ENCODE measurements around the gene DNAJC13. TPM values are rescaled to one million over a fixed set of nuclear protein-coding genes. Genes with fewer than 3 reads are reported as not detected.
"Not testable (repeated sequence)": the region's sequence is repeated elsewhere in the genome, so short reads cannot be mapped to it uniquely, and the experiment has no call there.

Gene DNAJC13
- total and polyA plus RNA-seq, 5 experiments from 2014 or later, result 7.6 to 45.9 (median 8.9) TPM

DNA sequence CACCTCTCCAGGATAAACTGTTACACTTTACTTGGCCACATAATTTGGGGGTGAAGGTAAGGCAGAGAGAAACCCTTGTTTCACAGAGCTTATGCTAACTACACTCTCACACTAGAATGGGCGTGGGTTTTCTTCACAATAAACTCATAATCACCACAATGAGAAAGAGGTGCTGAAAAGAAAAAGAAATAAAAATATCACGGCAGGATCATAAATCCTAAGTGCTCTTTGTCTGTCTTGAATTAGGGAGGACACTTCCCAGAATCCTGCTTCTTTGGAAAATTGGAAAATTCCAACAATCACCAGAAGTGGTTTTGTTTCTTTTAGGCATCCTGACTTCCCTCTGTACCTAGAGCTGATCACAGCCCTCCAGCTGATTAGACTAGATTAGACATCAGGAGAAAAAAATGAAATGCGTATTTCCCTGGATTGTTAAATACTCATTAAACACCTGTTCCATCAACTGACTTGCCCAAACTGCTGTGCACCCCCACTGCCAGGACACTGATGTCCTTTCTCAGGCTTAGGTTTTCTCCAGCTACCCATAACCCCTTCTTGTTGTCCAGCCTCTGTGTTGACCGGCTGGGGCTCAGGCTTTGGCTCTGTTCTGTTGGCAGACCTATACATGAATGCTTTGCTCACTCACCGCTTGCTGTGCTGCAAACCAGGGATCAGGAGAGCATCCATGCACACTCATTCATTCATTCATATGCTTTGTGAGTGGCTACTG lies 138.2 kb downstream of the DNAJC13 start:
- Mint-ChIP-seq H3K4me1 (peaks cover 5 to 8% (median 5%) of the 10 kb centered on the region in 4 donors), H3K27me3 (no peaks in the 10 kb centered on the region), H3K4me3 (no peak overlapping the region), H3K36me3 (peaks cover 0 to 30% (median 8%) of the 10 kb centered on the region in 3 donors), H3K27ac (peak overlapping the region in 3 of 10 donors; percentile 6 to 49 (median 47)), H3K9me3 (no peaks in the 10 kb centered on the region)
- no peak for ATAC-seq
- POLR2A ChIA-PET, result no interaction called here
- no peak for DNase-seq

DNA sequence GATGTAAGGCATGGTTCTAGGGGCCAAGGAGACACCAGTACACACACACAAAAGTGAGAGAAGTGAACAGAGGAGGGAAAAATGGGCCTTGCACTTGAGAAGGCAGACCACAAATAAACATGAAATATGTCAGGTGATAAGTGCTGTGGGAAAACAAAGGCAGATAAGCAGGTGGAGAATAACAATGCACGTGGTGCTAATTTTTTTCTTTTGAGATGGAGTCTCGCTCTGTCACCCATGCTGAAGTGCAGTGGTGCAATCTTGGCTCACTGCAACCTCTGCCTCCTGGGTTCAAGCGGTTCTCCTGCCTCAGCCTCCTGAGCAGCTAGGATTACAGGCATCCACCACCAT lies 138.7 kb downstream of the DNAJC13 start:
- POLR2A ChIA-PET, H3K9me3 Mint-ChIP-seq, DNase-seq, H3K4me3 Mint-ChIP-seq, ATAC-seq, H3K4me1 Mint-ChIP-seq, H3K27me3 Mint-ChIP-seq: not testable (repeated sequence)
- peak overlapping the region in 1 of 10 donors; percentile 47 for H3K27ac Mint-ChIP-seq
- H3K36me3 Mint-ChIP-seq, result peaks cover 0 to 36% (median 8%) of the 10 kb centered on the region in 3 donors

DNA sequence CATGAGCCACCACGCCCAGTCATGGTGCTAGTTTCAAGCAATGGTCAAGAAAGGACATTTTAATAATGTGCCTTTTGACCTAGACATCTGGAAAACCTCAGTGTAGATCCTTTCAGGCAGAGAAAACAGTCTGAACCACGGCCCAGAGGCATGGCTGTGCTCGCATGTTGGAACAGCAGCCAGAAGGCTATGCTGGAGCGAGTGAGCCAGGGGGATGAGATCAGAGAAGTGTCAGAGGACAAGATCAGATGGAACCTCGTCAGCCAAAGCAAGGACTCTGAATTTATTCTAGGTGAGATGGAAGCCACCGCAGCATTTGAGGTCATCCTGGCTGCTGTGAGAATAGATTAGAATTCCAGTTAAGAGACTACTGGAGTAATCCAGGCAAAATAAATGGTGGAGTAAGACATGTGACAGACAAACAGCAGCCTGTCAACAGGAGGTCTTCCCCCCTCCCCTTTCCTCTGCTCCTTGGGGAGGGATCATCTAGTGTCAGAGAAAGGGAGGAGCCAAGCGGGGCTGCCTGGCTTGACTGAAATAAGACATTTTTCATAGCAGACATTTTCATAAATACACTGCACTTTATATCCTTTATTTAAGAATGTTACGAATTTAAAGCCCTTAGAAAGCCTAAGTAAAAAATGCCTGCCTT lies 139.3 kb downstream of the DNAJC13 start:
- H3K27ac Mint-ChIP-seq, result peak overlapping the region in 1 of 10 donors; percentile 56
- POLR2A ChIA-PET, result no interaction called here
- DNase-seq, result no peak
- H3K36me3 Mint-ChIP-seq, result peaks cover 0 to 36% (median 9%) of the 10 kb centered on the region in 3 donors
- H3K27me3 Mint-ChIP-seq, result no peaks in the 10 kb centered on the region
- ATAC-seq, result no peak
- H3K4me3 Mint-ChIP-seq, result no peak overlapping the region
- H3K9me3 Mint-ChIP-seq, result no peaks in the 10 kb centered on the region
- peaks cover 0 to 3% (median 1%) of the 10 kb centered on the region in 4 donors for H3K4me1 Mint-ChIP-seq

DNA sequence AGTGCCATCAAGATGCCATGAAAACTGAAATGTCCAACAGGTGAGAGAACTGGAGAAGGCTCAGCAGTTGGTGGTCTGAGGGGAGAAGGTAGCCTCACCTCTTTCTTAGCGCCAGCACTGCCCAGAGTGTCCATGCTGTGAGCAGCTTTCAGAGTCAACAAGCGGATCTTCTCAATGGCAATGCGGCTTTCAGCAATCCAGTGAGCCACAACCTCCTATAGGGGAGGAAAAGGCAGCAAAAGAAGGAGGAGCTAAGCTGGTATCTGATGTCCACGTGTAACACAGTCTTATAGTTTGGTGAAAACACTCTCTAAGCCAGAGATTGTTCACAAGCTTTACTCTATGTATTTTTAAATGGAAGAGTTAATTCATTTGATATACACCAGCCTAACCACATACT lies 143.7 kb downstream of the DNAJC13 start:
- Mint-ChIP-seq H3K4me3 (no peak overlapping the region), H3K27me3 (no peaks in the 10 kb centered on the region), H3K36me3 (peaks cover 12 to 60% (median 38%) of the 10 kb centered on the region in 3 donors), H3K27ac (no peak overlapping the region), H3K9me3 (peaks cover 0 to 7% (median 0%) of the 10 kb centered on the region in 9 donors), H3K4me1 (peaks cover 0 to 3% (median 2%) of the 10 kb centered on the region in 4 donors)
- POLR2A ChIA-PET, result no interaction called here
- DNase-seq (no peak), ATAC-seq (no peak)

DNA sequence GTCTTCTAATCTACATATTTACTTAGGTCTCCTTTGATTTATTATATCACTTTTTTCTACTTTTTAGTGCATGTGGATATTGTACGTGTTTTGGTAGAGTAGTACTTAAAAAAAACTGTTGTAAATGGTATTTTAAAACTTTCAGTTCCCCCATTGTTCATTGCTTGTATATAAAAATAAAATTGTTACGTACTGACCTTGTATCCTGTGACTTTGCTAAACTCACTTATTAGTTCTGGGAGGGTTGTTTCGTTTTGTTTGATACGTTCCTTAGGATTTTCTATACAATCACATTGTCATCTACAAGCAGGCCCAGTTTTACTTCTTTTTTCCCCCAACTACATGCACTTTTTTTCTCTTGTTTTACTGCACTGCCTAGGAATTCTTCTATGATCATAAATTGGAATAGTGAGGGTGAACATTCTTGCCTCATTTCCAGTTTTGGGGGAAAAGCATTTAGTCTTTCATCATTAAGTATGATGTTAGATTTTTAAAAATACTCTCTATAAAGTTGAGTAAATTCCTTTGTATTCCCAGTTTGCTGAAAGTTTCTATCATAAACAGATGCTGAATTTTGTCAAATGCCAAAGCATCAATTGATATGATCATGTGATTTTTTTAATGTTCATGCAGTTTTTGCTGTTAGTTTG lies 146.2 kb downstream of the DNAJC13 start:
- Mint-ChIP-seq H3K4me3 (no peak overlapping the region), H3K27ac (no peak overlapping the region), H3K36me3 (peaks cover 12 to 55% (median 34%) of the 10 kb centered on the region in 3 donors), H3K27me3 (no peaks in the 10 kb centered on the region), H3K4me1 (peaks cover 0 to 3% (median under 1%) of the 10 kb centered on the region in 4 donors), H3K9me3 (peaks cover 0 to 7% (median 0%) of the 10 kb centered on the region in 9 donors)
- ATAC-seq (no peak), DNase-seq (no peak)
- POLR2A ChIA-PET, result no interaction called here

DNA sequence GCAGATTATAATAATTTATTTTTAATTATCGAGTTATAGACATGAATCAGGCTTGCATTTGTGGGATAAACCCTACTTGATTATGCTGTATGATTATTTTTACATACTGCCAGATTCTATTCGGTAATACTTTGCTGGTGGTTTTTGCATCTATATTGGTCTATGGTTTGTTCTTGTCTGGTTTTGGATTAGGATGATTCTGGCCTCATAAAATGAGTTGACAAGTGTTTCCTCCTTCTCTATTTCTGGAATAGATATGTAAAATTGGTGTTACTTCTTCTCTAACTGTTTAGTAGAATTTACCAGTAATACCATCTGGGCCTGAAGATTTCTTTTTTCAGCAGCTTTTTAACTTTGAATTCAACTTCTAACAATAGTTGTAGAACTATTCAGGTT lies 146.8 kb downstream of the DNAJC13 start:
- DNase-seq (no peak), ATAC-seq (no peak)
- H3K27me3 Mint-ChIP-seq, result no peaks in the 10 kb centered on the region
- H3K4me3 Mint-ChIP-seq, result no peak overlapping the region
- H3K4me1 Mint-ChIP-seq, result peaks cover 0 to 3% (median 0%) of the 10 kb centered on the region in 4 donors
- peaks cover 12 to 55% (median 30%) of the 10 kb centered on the region in 3 donors for H3K36me3 Mint-ChIP-seq
- peak overlapping the region in 1 of 10 donors; percentile 17 for H3K27ac Mint-ChIP-seq
- peaks cover 0 to 7% (median 0%) of the 10 kb centered on the region in 9 donors for H3K9me3 Mint-ChIP-seq
- POLR2A ChIA-PET, result no interaction called here

DNA sequence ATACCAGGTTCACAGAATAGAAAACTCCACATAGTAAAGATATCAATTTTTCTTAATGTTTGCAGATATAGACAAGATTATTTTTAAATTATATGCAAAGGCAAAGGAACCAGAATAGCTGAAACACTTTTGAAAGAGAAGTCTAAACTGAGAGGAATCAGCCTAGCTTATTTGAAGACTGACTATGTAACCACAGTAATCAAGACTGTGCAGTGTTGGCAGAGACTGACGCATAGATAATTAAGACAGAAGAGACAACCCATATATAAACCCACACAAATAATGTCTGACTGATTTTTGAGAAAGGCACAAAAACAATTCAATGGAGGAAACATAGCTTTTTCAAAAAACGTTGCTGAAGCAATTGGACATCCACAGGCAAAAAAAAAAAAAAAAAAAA lies 151.1 kb downstream of the DNAJC13 start:
- Mint-ChIP-seq H3K4me3 (no peak overlapping the region), H3K27ac (no peak overlapping the region), H3K9me3 (peaks cover 0 to 8% (median 0%) of the 10 kb centered on the region in 9 donors), H3K27me3 (no peaks in the 10 kb centered on the region), H3K36me3 (peaks cover 3 to 68% (median 37%) of the 10 kb centered on the region in 3 donors), H3K4me1 (peaks cover 0 to 3% (median 0%) of the 10 kb centered on the region in 4 donors)
- POLR2A ChIA-PET, result interaction anchor here (0.6 kb wide), 1 partner anchor 57 kb away, joined by 3 read pairs; no protein-coding TSS in a partner anchor
- no peak for DNase-seq
- no peak for ATAC-seq

DNA sequence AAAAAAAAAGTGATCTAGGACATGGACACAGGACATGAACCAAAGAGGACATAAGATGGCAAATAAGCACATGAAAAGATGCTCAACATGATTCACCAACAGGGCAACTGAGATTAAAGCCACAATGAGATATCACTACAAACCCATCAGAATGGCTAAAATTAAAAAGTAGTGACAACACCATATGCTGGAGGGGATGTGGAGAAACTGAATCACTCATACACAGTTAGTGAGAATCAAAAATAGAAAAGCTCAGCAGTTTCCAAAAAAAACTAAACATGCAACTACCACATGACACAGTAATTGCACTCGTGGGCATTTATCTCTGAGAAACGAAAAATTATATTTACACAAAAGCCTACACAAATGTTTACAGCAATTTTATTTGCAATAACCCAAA lies 151.9 kb downstream of the DNAJC13 start:
- Mint-ChIP-seq H3K27me3 (no peaks in the 10 kb centered on the region), H3K36me3 (peaks cover 0 to 71% (median 37%) of the 10 kb centered on the region in 3 donors), H3K27ac (no peak overlapping the region), H3K4me1 (peaks cover 0 to 1% (median 0%) of the 10 kb centered on the region in 4 donors), H3K9me3 (peaks cover 0 to 8% (median 0%) of the 10 kb centered on the region in 9 donors), H3K4me3 (no peak overlapping the region)
- ATAC-seq (no peak), DNase-seq (no peak)
- POLR2A ChIA-PET, result interaction anchor here (0.6 kb wide), 1 partner anchor 56 kb away, joined by 3 read pairs; no protein-coding TSS in a partner anchor

DNA sequence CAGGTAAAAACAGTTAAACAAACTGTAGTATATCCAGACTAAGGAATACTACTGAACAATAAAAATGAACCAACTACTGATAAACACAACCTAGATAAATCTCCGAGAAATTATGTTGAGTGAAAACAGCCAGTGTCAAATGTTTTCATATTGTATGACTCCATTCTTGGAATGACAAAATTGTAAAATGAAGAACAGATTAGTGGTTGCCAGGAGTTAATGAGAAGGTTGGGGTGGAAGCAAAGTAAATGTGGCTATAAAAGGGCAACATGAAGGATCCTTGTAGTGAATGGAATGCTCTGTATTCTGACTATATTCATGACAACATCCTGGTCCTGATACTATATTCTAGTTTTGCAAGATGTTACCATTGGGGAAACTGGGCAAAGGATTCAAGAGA lies 152.3 kb downstream of the DNAJC13 start:
- ATAC-seq, result no peak
- Mint-ChIP-seq H3K27ac (peak overlapping the region in 1 of 10 donors; percentile 2), H3K4me3 (no peak overlapping the region), H3K27me3 (no peaks in the 10 kb centered on the region), H3K4me1 (no peaks in the 10 kb centered on the region), H3K9me3 (peaks cover 0 to 8% (median 0%) of the 10 kb centered on the region in 9 donors), H3K36me3 (peaks cover 0 to 68% (median 36%) of the 10 kb centered on the region in 3 donors)
- DNase-seq, result no peak
- POLR2A ChIA-PET, result no interaction called here

DNA sequence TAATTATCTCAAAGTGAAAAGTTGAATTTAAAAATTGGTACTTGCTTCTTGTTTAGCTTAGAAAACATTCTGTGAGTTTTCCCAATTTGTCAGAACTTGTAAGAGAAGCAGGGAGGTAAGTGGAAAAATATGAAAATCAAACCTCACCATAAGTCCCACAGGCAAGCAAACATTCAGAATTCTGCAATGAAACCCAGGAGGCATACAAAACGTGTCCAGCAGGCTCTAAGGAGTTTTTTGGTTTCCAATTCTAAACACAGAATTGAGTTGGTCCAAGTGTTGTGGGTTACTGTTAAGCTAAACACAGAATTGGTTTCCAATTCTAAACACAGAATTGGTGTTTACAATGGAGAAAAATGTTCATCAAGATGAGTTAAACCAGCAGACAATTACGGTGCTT lies 152.7 kb downstream of the DNAJC13 start:
- POLR2A ChIA-PET, result no interaction called here
- H3K27ac Mint-ChIP-seq, result peak overlapping the region in 1 of 10 donors; percentile 2
- no peaks in the 10 kb centered on the region for H3K4me1 Mint-ChIP-seq
- peaks cover 0 to 8% (median 0%) of the 10 kb centered on the region in 9 donors for H3K9me3 Mint-ChIP-seq
- H3K36me3 Mint-ChIP-seq, result peaks cover 0 to 67% (median 37%) of the 10 kb centered on the region in 3 donors
- H3K4me3 Mint-ChIP-seq, result no peak overlapping the region
- ATAC-seq (no peak), DNase-seq (no peak)
- no peaks in the 10 kb centered on the region for H3K27me3 Mint-ChIP-seq

DNA sequence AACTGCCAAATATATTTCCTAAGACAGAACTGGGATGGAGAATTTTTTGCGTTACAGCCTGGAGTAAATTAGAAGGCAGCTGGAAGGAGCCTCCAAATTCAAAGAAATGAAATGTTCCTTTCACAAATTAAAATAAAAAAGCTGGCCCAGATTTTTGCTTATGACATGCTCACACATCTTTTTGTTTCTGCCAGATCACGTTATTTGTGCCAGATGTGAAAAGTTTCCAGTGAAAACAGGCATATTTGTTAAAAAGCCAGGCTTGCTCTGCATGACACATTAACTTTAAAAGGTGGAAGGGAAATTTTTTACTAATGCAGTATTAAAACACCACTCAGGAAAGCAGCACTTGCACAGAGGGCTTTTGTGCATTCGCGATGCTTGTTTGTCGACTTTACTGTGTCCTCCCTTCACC lies 156.5 kb downstream of the DNAJC13 start:
- POLR2A ChIA-PET, result no interaction called here
- ATAC-seq, result no peak
- DNase-seq, result no peak
- no peak overlapping the region for H3K4me3 Mint-ChIP-seq
- H3K36me3 Mint-ChIP-seq, result peaks cover 6 to 88% (median 63%) of the 10 kb centered on the region in 3 donors
- no peaks in the 10 kb centered on the region for H3K27me3 Mint-ChIP-seq
- peaks cover 0 to 8% (median 0%) of the 10 kb centered on the region in 9 donors for H3K9me3 Mint-ChIP-seq
- no peak overlapping the region for H3K27ac Mint-ChIP-seq
- no peaks in the 10 kb centered on the region for H3K4me1 Mint-ChIP-seq

DNA sequence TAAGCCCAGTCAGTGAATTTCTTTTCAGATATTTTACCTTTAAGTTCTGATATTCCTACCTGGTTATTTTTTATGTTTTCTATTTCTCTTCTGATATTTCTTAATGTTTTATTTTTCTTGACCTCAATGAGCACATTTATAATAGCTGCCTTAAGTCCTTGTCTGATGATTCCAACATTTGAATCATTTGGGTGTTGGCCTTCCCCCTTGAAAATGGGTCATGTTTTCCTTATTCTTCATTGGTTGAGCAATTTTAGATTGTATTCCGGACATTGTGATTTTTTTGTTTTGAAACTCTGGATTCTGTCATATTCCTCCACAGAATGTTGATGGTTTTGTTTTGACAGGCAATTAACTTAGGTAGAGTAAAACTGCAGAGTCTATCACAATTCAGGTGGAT lies 170.1 kb downstream of the DNAJC13 start:
- Mint-ChIP-seq H3K9me3 (peaks cover 0 to 13% (median 2%) of the 10 kb centered on the region in 9 donors), H3K36me3 (peaks cover 20 to 54% (median 36%) of the 10 kb centered on the region in 3 donors), H3K27ac (no peak overlapping the region), H3K4me3 (no peak overlapping the region), H3K4me1 (no peaks in the 10 kb centered on the region), H3K27me3 (no peaks in the 10 kb centered on the region)
- ATAC-seq, result no peak
- POLR2A ChIA-PET, result no interaction called here
- DNase-seq, result no peak
